GM23338 (cell line): ENCODE data around the gene CYTIP. TPM values are rescaled to one million over a fixed set of nuclear protein-coding genes. Genes with fewer than 3 reads are reported as not detected.

Source experiments
- ATAC-seq: fragments of 200-7000 bp; cut with Tn5 transposase; 3 replicates; pipeline ENCODE4 v1.9.1; 2020
- DNase-seq: peaks from one replicate; pipeline ENCODE4 v3.0.0-alpha.2; 2015; ENCODE audit warnings: low spot score
- H2AFZ ChIP-seq: fragments of 200-600 bp; sonication (generic); 2 replicates; pipeline ENCODE4 v1.8.0; 2016; ENCODE audit warnings: antibody characterized with exemption, mild to moderate bottlenecking, moderate library complexity
- H3F3A ChIP-seq: fragments of 200-600 bp; sonication (generic); replicated peaks from 2 replicates; pipeline ENCODE4 v1.8.0; 2017; ENCODE audit warnings: antibody characterized with exemption, mixed run types, low read depth
- H3K27ac ChIP-seq: fragments of 200-600 bp; sonication (generic); 2 replicates; pipeline ENCODE4 v1.6.1; 2016; ENCODE audit warnings: low read depth
- H3K27me3 ChIP-seq: fragments of 200-600 bp; sonication (generic); 2 replicates; pipeline ENCODE4 v1.8.0; 2016; ENCODE audit warnings: mild to moderate bottlenecking, mixed run types, moderate library complexity; ENCODE audit not compliant: insufficient read depth
- H3K36me3 ChIP-seq: fragments of 200-600 bp; sonication (generic); 2 replicates; pipeline ENCODE4 v1.8.0; 2016; ENCODE audit warnings: mild to moderate bottlenecking; ENCODE audit not compliant: insufficient read depth
- H3K4me1 ChIP-seq: fragments of 200-600 bp; sonication (generic); 2 replicates; pipeline ENCODE4 v1.8.0; 2016; ENCODE audit warnings: mild to moderate bottlenecking, moderate library complexity; ENCODE audit not compliant: insufficient read depth
- H3K4me2 ChIP-seq: fragments of 200-600 bp; sonication (generic); 2 replicates; pipeline ENCODE4 v1.7.1; 2017; ENCODE audit warnings: mixed run types
- H3K4me3 ChIP-seq: fragments of 200-600 bp; sonication (generic); 2 replicates; pipeline ENCODE4 v1.6.1; 2016; ENCODE audit warnings: mixed run types
- H3K79me2 ChIP-seq: fragments of 200-600 bp; sonication (generic); replicated peaks from 2 replicates; pipeline ENCODE4 v1.8.0; 2017; ENCODE audit warnings: mild to moderate bottlenecking; ENCODE audit not compliant: insufficient read depth
- H3K9me2 ChIP-seq: fragments of 200-600 bp; sonication (generic); 2 replicates; pipeline ENCODE4 v1.8.0; 2017; ENCODE audit not compliant: insufficient read depth
- H4K20me1 ChIP-seq: fragments of 200-600 bp; sonication (generic); replicated peaks from 2 replicates; pipeline ENCODE4 v1.8.0; 2017; ENCODE audit warnings: mild to moderate bottlenecking; ENCODE audit not compliant: insufficient read depth
- H3K27ac Mint-ChIP-seq: 2 replicates; pipeline ENCODE4 v1.8.0; 2020; ENCODE audit warnings: inconsistent platforms, mild to moderate bottlenecking, moderate library complexity, mixed read lengths
- H3K27me3 Mint-ChIP-seq: 3 replicates; pipeline ENCODE4 v1.8.0; 2022; ENCODE audit warnings: low read depth, mild to moderate bottlenecking, moderate library complexity, mixed read lengths, inconsistent platforms; ENCODE audit not compliant: insufficient read depth, poor library complexity
- H3K36me3 Mint-ChIP-seq: 3 replicates; pipeline ENCODE4 v1.8.0; 2021; ENCODE audit warnings: low read depth, mild to moderate bottlenecking, inconsistent platforms, moderate library complexity, mixed read lengths
- H3K4me1 Mint-ChIP-seq: 3 replicates; pipeline ENCODE4 v1.8.0; 2020; ENCODE audit warnings: mild to moderate bottlenecking, inconsistent platforms, mixed read lengths
- H3K4me3 Mint-ChIP-seq: 3 replicates; pipeline ENCODE4 v1.8.0; 2021; ENCODE audit warnings: moderate library complexity, mild to moderate bottlenecking, inconsistent platforms, mixed read lengths
- H3K9me3 Mint-ChIP-seq: 3 replicates; pipeline ENCODE4 v1.8.0; 2020; ENCODE audit warnings: moderate library complexity, mild to moderate bottlenecking, inconsistent platforms, mixed read lengths
- CREB1 ChIP-seq: fragments of 250-450 bp; sonication (Bioruptor Pico); IDR thresholded peaks from 2 replicates; pipeline ENCODE4 v1.5.0; 2020; ENCODE audit warnings: low read depth, mild to moderate bottlenecking, moderate library complexity
- CTCF ChIP-seq, 2 experiments: fragments of 200-600 bp in 1 of 2; sonication (generic) in 1 of 2; conservative IDR thresholded peaks; 2 replicates each; pipeline versions ENCODE4 v1.5.1 to v1.6.1; 2016 to 2017; ENCODE audit warnings: antibody characterized with exemption in 2 of 2, low read depth in 2 of 2, mild to moderate bottlenecking in 2 of 2, moderate library complexity in 1 of 2
- ETS1 ChIP-seq: IDR thresholded peaks from 2 replicates; pipeline ENCODE4 v1.6.1; 2016; ENCODE audit warnings: antibody characterized with exemption
- EZH2 ChIP-seq: fragments of 200-600 bp; sonication (generic); IDR thresholded peaks from one replicate; pipeline ENCODE4 v1.8.0; 2017; ENCODE audit warnings: antibody characterized with exemption, mild to moderate bottlenecking, low read depth; ENCODE audit not compliant: unreplicated experiment
- NANOG ChIP-seq: IDR thresholded peaks from 2 replicates; pipeline ENCODE4 v1.6.1; 2016; ENCODE audit warnings: antibody characterized with exemption, borderline replicate concordance
- POLR2AphosphoS5 ChIP-seq: IDR thresholded peaks from 2 replicates; pipeline ENCODE4 v1.6.1; 2016; ENCODE audit warnings: antibody characterized with exemption, low read depth
- REST ChIP-seq: IDR thresholded peaks from one replicate; pipeline ENCODE4 v1.6.1; 2018; ENCODE audit warnings: antibody characterized with exemption; ENCODE audit not compliant: unreplicated experiment
- ZNF331 ChIP-seq: fragments of 250-450 bp; sonication (Bioruptor Pico); IDR thresholded peaks from 2 replicates; pipeline ENCODE4 v1.5.0; 2020; ENCODE audit warnings: low read depth, mild to moderate bottlenecking, moderate library complexity
- polyA plus RNA-seq: library from polyadenylated mRNA; unstranded; fragments of >200 nt; fragmentation: Nextera tagmentation; extraction: Ambion mirVana; gene quantifications from 2 replicates; pipeline ENCODE4 v1.2.1, GENCODE V29; 2016
- total RNA-seq: library from RNA; depleted of rRNA; stranded (reverse); fragments of >200 nt; shearing (Covaris generic); gene quantifications from 2 replicates; pipeline ENCODE4 v1.2.3, GENCODE V29; 2014

The CYTIP gene
- total and polyA plus RNA-seq, 2 experiments from 2014 or later = not detected

GRCh38 chr2:157386247-157386646, 57.6 kb downstream of the CYTIP start:
- H3K36me3 ChIP-seq = no peaks in the 10 kb centered on the region
- TF ChIP-seq CTCF (conservative IDR thresholded peaks at IDR 0.05; ENCODE audit: low read depth in 2 of 2) (no peak), POLR2AphosphoS5 (no peak)
- ATAC-seq (no peak), DNase-seq (no peak)
- H4K20me1 ChIP-seq = no peaks in the 10 kb centered on the region
- H3K9me2 ChIP-seq = no peaks in the 10 kb centered on the region
- Mint-ChIP-seq H3K4me3 (no peak overlapping the region), H3K36me3 (no peaks in the 10 kb centered on the region), H3K27me3 (peaks cover 2% of the 10 kb centered on the region), H3K9me3 (no peaks in the 10 kb centered on the region; the same call in 1 of the 3 replicates), H3K4me1 (no peaks in the 10 kb centered on the region), H3K27ac (no peak overlapping the region)
- H3K27me3 ChIP-seq = no peaks in the 10 kb centered on the region
- no peak overlapping the region for H2AFZ ChIP-seq
- H3K4me1 ChIP-seq = no peaks in the 10 kb centered on the region
- H3K27ac ChIP-seq = no peak overlapping the region
- H3K4me3 ChIP-seq = no peak overlapping the region
- H3K4me2 ChIP-seq = no peak overlapping the region
- no peaks in the 10 kb centered on the region for H3K79me2 ChIP-seq
- no peaks in the 10 kb centered on the region for H3F3A ChIP-seq

GRCh38 chr2:157377861-157378260, 66.0 kb downstream of the CYTIP start:
- no peak overlapping the region for H3K4me3 ChIP-seq
- H3K27ac Mint-ChIP-seq = no peak overlapping the region
- peaks cover 24% of the 10 kb centered on the region for H3K9me3 Mint-ChIP-seq
- H3K79me2 ChIP-seq = no peaks in the 10 kb centered on the region
- DNase-seq (no peak), ATAC-seq (no peak)
- H3K36me3 ChIP-seq = no peaks in the 10 kb centered on the region; the same call in 1 of the 2 replicates
- no peaks in the 10 kb centered on the region for H3K27me3 ChIP-seq
- H3F3A ChIP-seq = no peaks in the 10 kb centered on the region
- H3K4me1 Mint-ChIP-seq = no peaks in the 10 kb centered on the region
- H3K4me2 ChIP-seq = no peak overlapping the region
- H3K27me3 Mint-ChIP-seq = peaks cover 1% of the 10 kb centered on the region
- peak overlapping the region; percentile 3; the same call in 1 of the 2 replicates for H2AFZ ChIP-seq
- no peaks in the 10 kb centered on the region for H4K20me1 ChIP-seq
- peaks cover 19% of the 10 kb centered on the region for H3K36me3 Mint-ChIP-seq
- no peak overlapping the region for H3K4me3 Mint-ChIP-seq
- no peaks in the 10 kb centered on the region for H3K4me1 ChIP-seq
- no peaks in the 10 kb centered on the region for H3K9me2 ChIP-seq
- no peak overlapping the region for H3K27ac ChIP-seq
- TF ChIP-seq REST (no peak), ZNF331 (CRISPR knock-in tag) (no peak), EZH2 (no peak), NANOG (no peak), CTCF (conservative IDR thresholded peaks at IDR 0.05; ENCODE audit: low read depth in 2 of 2) (no peak), ETS1 (no peak), CREB1 (CRISPR knock-in tag) (no peak), POLR2AphosphoS5 (no peak)
